Measurements from ENCODE around the gene XRCC6. TPM values are rescaled to one million over a fixed set of nuclear protein-coding genes. Genes with fewer than 3 reads are reported as not detected.

The XRCC6 gene
- polyA plus RNA-seq, 4 donors = 138 to 248 (median 166) TPM

DNA sequence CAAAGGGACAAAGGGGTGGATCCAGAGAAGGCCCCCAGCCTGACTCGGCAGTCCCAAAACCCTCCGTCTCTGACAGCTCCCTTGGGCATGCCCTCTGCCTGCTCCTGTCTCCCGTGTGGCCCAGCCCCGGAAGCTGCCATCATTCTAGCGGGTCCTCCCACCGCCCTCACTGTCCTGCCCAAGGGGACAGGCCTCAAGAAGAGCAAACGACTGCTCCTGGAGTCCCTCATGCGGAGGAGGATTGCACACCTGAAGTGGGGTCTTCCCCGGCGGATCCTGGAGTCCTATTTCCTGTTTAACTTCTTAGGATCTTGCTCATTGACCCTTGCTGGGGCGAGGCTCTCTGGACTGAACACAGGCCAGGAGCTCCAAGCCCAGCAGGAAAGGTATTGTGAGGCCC is 75.6 kb downstream of the XRCC6 start:
- peaks cover 0 to 4% of the 10 kb centered on the region in 2 donors for H3K9me3 ChIP-seq (ENCODE audit: control insufficient read depth in 2 of 2, insufficient read depth in 1 of 2, low read depth in 1 of 2, low read length in 1 of 2)
- H3K27me3 ChIP-seq (ENCODE audit: control insufficient read depth in 3 of 3, insufficient read depth in 3 of 3, low read length in 3 of 3) = peaks cover 0 to 9% (median 0%) of the 10 kb centered on the region in 3 donors
- DNase-seq = no peak
- peaks cover 0 to 20% (median 2%) of the 10 kb centered on the region in 3 donors for H3K4me1 ChIP-seq (ENCODE audit: control insufficient read depth in 3 of 3, insufficient read depth in 2 of 3, low read depth in 1 of 3, low read length in 2 of 3)
- peaks cover 0 to 10% (median 5%) of the 10 kb centered on the region in 3 donors for H3K36me3 ChIP-seq (ENCODE audit: control insufficient read depth in 3 of 3, insufficient read depth in 2 of 3, low read depth in 1 of 3, low read length in 3 of 3)
- no peak overlapping the region for H3K4me3 ChIP-seq (ENCODE audit: low read depth in 1 of 3, low read length in 3 of 3)
- WGBS, 3 donors = 58 to 60% (median 59%) methylated on average over 10 to 11 of the region's 11 CpGs
- peak overlapping the region in 2 of 3 donors; percentile 58 to 59 for H3K27ac ChIP-seq (ENCODE audit: low read depth in 1 of 3, low read length in 2 of 3)
- FAIRE-seq = no peak

DNA sequence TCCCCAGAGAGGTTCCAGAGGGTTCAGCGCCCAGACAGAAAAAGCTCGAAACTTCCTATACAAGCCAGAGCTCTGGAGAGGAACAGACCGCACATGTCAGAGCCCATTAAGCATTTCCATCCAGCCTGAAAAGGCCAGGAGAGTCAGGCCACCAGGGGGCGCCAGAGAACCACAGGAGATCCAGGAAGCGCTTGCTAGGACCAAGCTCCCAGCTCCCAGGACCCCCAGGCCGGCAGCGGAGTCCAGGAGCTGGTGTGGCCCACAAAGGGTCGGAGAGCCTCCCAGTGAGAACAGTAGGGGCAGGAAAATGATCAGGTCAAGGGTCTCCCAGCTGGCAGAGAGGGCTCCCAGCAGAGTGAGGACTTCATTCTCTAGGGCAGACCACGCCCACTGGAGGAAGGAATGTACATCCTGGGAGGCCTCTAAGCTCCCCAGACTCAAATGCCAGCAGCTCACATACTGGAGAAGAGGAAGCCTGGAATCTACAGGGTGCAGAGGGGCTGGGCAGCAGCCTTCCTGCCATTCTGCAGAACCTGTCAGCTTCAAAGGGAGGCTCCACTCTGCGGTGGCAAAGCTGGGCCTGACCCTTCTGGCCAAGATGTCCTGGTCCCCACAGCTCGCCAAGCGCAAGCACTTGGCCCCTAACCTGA is 76.2 kb downstream of the XRCC6 start:
- peaks cover 0 to 4% of the 10 kb centered on the region in 2 donors for H3K9me3 ChIP-seq (ENCODE audit: control insufficient read depth in 2 of 2, insufficient read depth in 1 of 2, low read depth in 1 of 2, low read length in 1 of 2)
- WGBS, 3 donors = 25 to 29% (median 26%) methylated on average over 12 of the region's 12 CpGs
- H3K27ac ChIP-seq (ENCODE audit: low read depth in 1 of 3, low read length in 2 of 3) = peak overlapping the region in 2 of 3 donors; percentile 58 to 59
- peaks cover 0 to 9% (median 0%) of the 10 kb centered on the region in 3 donors for H3K27me3 ChIP-seq (ENCODE audit: control insufficient read depth in 3 of 3, insufficient read depth in 3 of 3, low read length in 3 of 3)
- H3K36me3 ChIP-seq (ENCODE audit: control insufficient read depth in 3 of 3, insufficient read depth in 2 of 3, low read depth in 1 of 3, low read length in 3 of 3) = peaks cover 0 to 10% (median 5%) of the 10 kb centered on the region in 3 donors
- FAIRE-seq = no peak
- DNase-seq = peak; percentile 85 to 95
- no peak overlapping the region for H3K4me3 ChIP-seq (ENCODE audit: low read depth in 1 of 3, low read length in 3 of 3)
- H3K4me1 ChIP-seq (ENCODE audit: control insufficient read depth in 3 of 3, insufficient read depth in 2 of 3, low read depth in 1 of 3, low read length in 2 of 3) = peaks cover 0 to 20% (median 2%) of the 10 kb centered on the region in 3 donors

- Histone ChIP-seq H3K9me3 (ENCODE audit: control insufficient read depth in 2 of 2, insufficient read depth in 1 of 2, low read depth in 1 of 2, low read length in 1 of 2) (peaks cover 0 to 4% of the 10 kb centered on the region in 2 donors), H3K27me3 (ENCODE audit: control insufficient read depth in 3 of 3, insufficient read depth in 3 of 3, low read length in 3 of 3) (peaks cover 0 to 9% (median 0%) of the 10 kb centered on the region in 3 donors), H3K4me1 (ENCODE audit: control insufficient read depth in 3 of 3, insufficient read depth in 2 of 3, low read depth in 1 of 3, low read length in 2 of 3) (peaks cover 0 to 20% (median 2%) of the 10 kb centered on the region in 3 donors), H3K27ac (ENCODE audit: low read depth in 1 of 3, low read length in 2 of 3) (no peak within 1 kb of the TSS), H3K36me3 (ENCODE audit: control insufficient read depth in 3 of 3, insufficient read depth in 2 of 3, low read depth in 1 of 3, low read length in 3 of 3) (peaks cover 0 to under 1% (median 0%) of the 10 kb centered on the region in 3 donors), H3K4me3 (ENCODE audit: low read depth in 1 of 3, low read length in 3 of 3) (no peak within 1 kb of the TSS)
- DNase-seq (peak; percentile 84 to 85), FAIRE-seq (no peak)
- 47 to 57% (median 57%) methylated on average over 48 to 69 of the region's 69 CpGs for whole genome bisulfite sequencing, 3 donors
Measured at GRCh38 chr22:41699264-41700107, 78.4 kb downstream of the XRCC6 start, which contains the start of gene MEI1. Gene MEI1 (plus strand): TSS chr22:41699503. CDS start chr22:41699539, 36 bp downstream.

DNA sequence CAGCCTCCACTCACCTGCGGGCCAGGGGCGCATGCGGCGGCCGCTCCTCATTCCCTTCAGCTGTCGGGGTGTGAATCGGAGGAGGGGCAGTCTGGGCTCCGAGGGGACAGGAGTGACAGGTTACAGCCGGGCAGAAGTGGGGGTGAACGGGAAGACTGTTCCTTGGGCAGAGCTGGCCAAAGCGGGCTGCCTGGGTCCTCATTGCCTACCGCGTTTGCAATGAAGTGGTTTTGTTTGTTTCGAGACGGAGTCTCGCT is 78.9 kb downstream of the XRCC6 start:
- peaks cover 0 to 4% of the 10 kb centered on the region in 2 donors for H3K9me3 ChIP-seq (ENCODE audit: control insufficient read depth in 2 of 2, insufficient read depth in 1 of 2, low read depth in 1 of 2, low read length in 1 of 2)
- DNase-seq (no peak), FAIRE-seq (no peak)
- WGBS, 3 donors = 95 to 97% (median 97%) methylated on average over 16 of the region's 16 CpGs
- peaks cover 0 to 9% (median 0%) of the 10 kb centered on the region in 3 donors for H3K27me3 ChIP-seq (ENCODE audit: control insufficient read depth in 3 of 3, insufficient read depth in 3 of 3, low read length in 3 of 3)
- H3K27ac ChIP-seq (ENCODE audit: low read depth in 1 of 3, low read length in 2 of 3) = no peak overlapping the region
- H3K4me3 ChIP-seq (ENCODE audit: low read depth in 1 of 3, low read length in 3 of 3) = no peak overlapping the region
- H3K36me3 ChIP-seq (ENCODE audit: control insufficient read depth in 3 of 3, insufficient read depth in 2 of 3, low read depth in 1 of 3, low read length in 3 of 3) = no peaks in the 10 kb centered on the region
- peaks cover 0 to 20% (median 2%) of the 10 kb centered on the region in 3 donors for H3K4me1 ChIP-seq (ENCODE audit: control insufficient read depth in 3 of 3, insufficient read depth in 2 of 3, low read depth in 1 of 3, low read length in 2 of 3)

DNA sequence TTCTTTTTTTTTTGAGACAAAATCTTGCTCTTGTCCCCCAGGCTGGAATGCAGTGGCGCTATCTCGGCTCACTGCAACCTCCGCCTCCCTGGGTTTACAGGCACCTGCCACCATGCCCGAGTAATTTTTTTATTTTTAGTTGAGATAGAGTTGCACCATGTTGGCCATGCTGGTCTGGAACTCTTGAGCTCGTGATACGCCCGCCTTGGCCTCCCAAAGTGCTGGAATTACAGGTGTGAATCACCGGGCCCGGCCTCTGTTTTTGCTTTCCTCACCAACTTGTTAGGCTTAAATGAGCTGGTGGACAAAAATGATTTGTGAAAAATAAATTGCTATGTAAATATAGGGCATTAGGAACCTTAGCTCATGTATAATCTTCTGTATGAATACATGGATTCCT is 81.7 kb downstream of the XRCC6 start:
- Histone ChIP-seq H3K4me3 (ENCODE audit: low read depth in 1 of 3, low read length in 3 of 3) (no peak overlapping the region), H3K9me3 (ENCODE audit: control insufficient read depth in 2 of 2, insufficient read depth in 1 of 2, low read depth in 1 of 2, low read length in 1 of 2) (peaks cover 0 to 4% of the 10 kb centered on the region in 2 donors), H3K36me3 (ENCODE audit: control insufficient read depth in 3 of 3, insufficient read depth in 2 of 3, low read depth in 1 of 3, low read length in 3 of 3) (no peaks in the 10 kb centered on the region), H3K27ac (ENCODE audit: low read depth in 1 of 3, low read length in 2 of 3) (no peak overlapping the region), H3K27me3 (ENCODE audit: control insufficient read depth in 3 of 3, insufficient read depth in 3 of 3, low read length in 3 of 3) (peaks cover 0 to 9% (median 0%) of the 10 kb centered on the region in 3 donors), H3K4me1 (ENCODE audit: control insufficient read depth in 3 of 3, insufficient read depth in 2 of 3, low read depth in 1 of 3, low read length in 2 of 3) (peaks cover 0 to 5% (median 0%) of the 10 kb centered on the region in 3 donors)
- 90 to 93% (median 90%) methylated on average over 9 of the region's 9 CpGs for WGBS, 3 donors
- FAIRE-seq = no peak
- DNase-seq = no peak

- H3K27ac ChIP-seq (ENCODE audit: low read depth in 1 of 3, low read length in 2 of 3) = no peak overlapping the region
- no peaks in the 10 kb centered on the region for H3K36me3 ChIP-seq (ENCODE audit: control insufficient read depth in 3 of 3, insufficient read depth in 2 of 3, low read depth in 1 of 3, low read length in 3 of 3)
- no peaks in the 10 kb centered on the region for H3K9me3 ChIP-seq (ENCODE audit: control insufficient read depth in 2 of 2, insufficient read depth in 1 of 2, low read depth in 1 of 2, low read length in 1 of 2)
- no peaks in the 10 kb centered on the region for H3K27me3 ChIP-seq (ENCODE audit: control insufficient read depth in 3 of 3, insufficient read depth in 3 of 3, low read length in 3 of 3)
- FAIRE-seq (no peak), DNase-seq (no peak)
- H3K4me1 ChIP-seq (ENCODE audit: control insufficient read depth in 3 of 3, insufficient read depth in 2 of 3, low read depth in 1 of 3, low read length in 2 of 3) = no peaks in the 10 kb centered on the region
- no peak overlapping the region for H3K4me3 ChIP-seq (ENCODE audit: low read depth in 1 of 3, low read length in 3 of 3)
- 90 to 92% (median 91%) methylated on average over 10 of the region's 10 CpGs for WGBS, 3 donors
Measured at GRCh38 chr22:41709341-41709740, 88.2 kb downstream of the XRCC6 start.

GRCh38 chr22:41713004-41713403 is 91.9 kb downstream of the XRCC6 start:
- H3K9me3 ChIP-seq (ENCODE audit: control insufficient read depth in 2 of 2, insufficient read depth in 1 of 2, low read depth in 1 of 2, low read length in 1 of 2) = no peaks in the 10 kb centered on the region
- no peak overlapping the region for H3K4me3 ChIP-seq (ENCODE audit: low read depth in 1 of 3, low read length in 3 of 3)
- no peaks in the 10 kb centered on the region for H3K27me3 ChIP-seq (ENCODE audit: control insufficient read depth in 3 of 3, insufficient read depth in 3 of 3, low read length in 3 of 3)
- H3K27ac ChIP-seq (ENCODE audit: low read depth in 1 of 3, low read length in 2 of 3) = no peak overlapping the region
- WGBS, 3 donors = 70 to 88% (median 85%) methylated on average over 9 of the region's 9 CpGs
- DNase-seq (no peak), FAIRE-seq (no peak)
- no peaks in the 10 kb centered on the region for H3K4me1 ChIP-seq (ENCODE audit: control insufficient read depth in 3 of 3, insufficient read depth in 2 of 3, low read depth in 1 of 3, low read length in 2 of 3)
- no peaks in the 10 kb centered on the region for H3K36me3 ChIP-seq (ENCODE audit: control insufficient read depth in 3 of 3, insufficient read depth in 2 of 3, low read depth in 1 of 3, low read length in 3 of 3)

Measured in small intestine (tissue), 7 donors.